Keratinocyte (primary cell): ENCODE data around the gene TMPRSS4. TPM values are rescaled to one million over a fixed set of nuclear protein-coding genes. Genes with fewer than 3 reads are reported as not detected.

Experiments
- DNase-seq: peaks from one replicate; pipeline ENCODE4 v3.0.0-alpha.2; 2011; ENCODE audit warnings: low read depth, missing footprints, low spot score
- FAIRE-seq: peaks from 2 replicates; lab custom pipeline; 2011; peaks lifted over from hg19 to GRCh38; lab: Jason Lieb, UNC
- H2AFZ ChIP-seq: 2 replicates; pipeline ENCODE4 v1.6.0; 2012; ENCODE audit warnings: low read length, control low read depth, inconsistent platforms; ENCODE audit not compliant: control insufficient read depth
- H3K27ac ChIP-seq: 2 replicates; pipeline ENCODE4 v1.5.1; 2011; ENCODE audit warnings: low read length; ENCODE audit not compliant: control insufficient read depth, insufficient read depth
- H3K27me3 ChIP-seq: 3 replicates; pipeline ENCODE4 v1.6.0; 2011; ENCODE audit warnings: low read length; ENCODE audit not compliant: control insufficient read depth, insufficient read depth; ENCODE audit errors: extremely low read depth
- H3K36me3 ChIP-seq, 2 experiments: 2 replicates in 1 of 2; 3 replicates in 1 of 2; pipeline ENCODE4 v1.5.1; 2011; ENCODE audit warnings: low read length in 2 of 2, mild to moderate bottlenecking in 1 of 2; ENCODE audit not compliant: control insufficient read depth in 2 of 2, insufficient read depth in 2 of 2; ENCODE audit errors: extremely low read depth in 1 of 2
- H3K4me1 ChIP-seq: 3 replicates; pipeline ENCODE4 v1.5.1; 2011; ENCODE audit warnings: low read length; ENCODE audit not compliant: control insufficient read depth, insufficient read depth; ENCODE audit errors: extremely low read depth
- H3K4me2 ChIP-seq: 3 replicates; pipeline ENCODE4 v1.6.0; 2011; ENCODE audit warnings: low read depth, low read length; ENCODE audit not compliant: control insufficient read depth, insufficient read depth; ENCODE audit errors: extremely low read depth
- H3K4me3 ChIP-seq, 3 experiments: fragments of 200-600 bp in 1 of 3; sonication (generic) in 1 of 3; 2 replicates in 2 of 3; 3 replicates in 1 of 3; pipeline ENCODE4 v1.5.1; 2011 to 2016; ENCODE audit warnings: low read length in 3 of 3, mild to moderate bottlenecking in 3 of 3, control low read depth in 2 of 3, inconsistent platforms in 1 of 3, low read depth in 1 of 3, mixed read lengths in 1 of 3, mixed run types in 1 of 3, moderate library complexity in 1 of 3; ENCODE audit not compliant: control insufficient read depth in 2 of 3, insufficient read depth in 2 of 3; ENCODE audit errors: extremely low read depth in 1 of 3
- H3K79me2 ChIP-seq: 2 replicates; pipeline ENCODE4 v1.6.0; 2012; ENCODE audit warnings: low read length; ENCODE audit not compliant: control insufficient read depth, insufficient read depth
- H3K9ac ChIP-seq: 3 replicates; pipeline ENCODE4 v1.6.0; 2011; ENCODE audit warnings: low read length; ENCODE audit not compliant: control insufficient read depth, insufficient read depth; ENCODE audit errors: extremely low read depth
- H3K9me1 ChIP-seq: 3 replicates; pipeline ENCODE4 v1.6.0; 2011; ENCODE audit warnings: low read length; ENCODE audit not compliant: control insufficient read depth, insufficient read depth; ENCODE audit errors: extremely low read depth
- H3K9me3 ChIP-seq: 2 replicates; pipeline ENCODE4 v1.5.1; 2012; ENCODE audit warnings: low read depth, low read length; ENCODE audit not compliant: control insufficient read depth
- H4K20me1 ChIP-seq: 3 replicates; pipeline ENCODE4 v1.6.0; 2011; ENCODE audit warnings: low read length; ENCODE audit not compliant: control insufficient read depth, insufficient read depth; ENCODE audit errors: extremely low read depth
- EZH2 ChIP-seq: IDR thresholded peaks from one replicate; pipeline ENCODE4 v1.6.1; 2012; ENCODE audit warnings: inconsistent platforms, mild to moderate bottlenecking, low read length, moderate library complexity
- dilution Hi-C: fragments of 300-500 bp; cut with MboI; formaldehyde crosslinking; loops from one replicate; pipeline ENCODE4 v1.7.0; 2020; ENCODE audit warnings: low sequenced_read_pairs; ENCODE audit not compliant: extremely low pct_ligation_motif_present
- polyA plus RNA-seq, 5 experiments: library from polyadenylated mRNA; depleted of rRNA in 3 of 5; stranded (reverse) in 3 of 5; stranded (forward) in 1 of 5; unstranded in 1 of 5; fragments of >200 nt; gene quantifications; 1 replicate in 1 of 5; 2 replicates in 3 of 5; 3 replicates in 1 of 5; pipeline versions ENCODE4 v1.2.1 to v1.2.3, GENCODE V29; 2011 to 2012; ENCODE audit warnings: missing spikeins in 2 of 5, low read depth in 1 of 5, low replicate concordance in 1 of 5
- TF ChIP-seq, protein P1 (sequence below), 3 experiments: IDR thresholded peaks in 1 of 3; conservative IDR thresholded peaks in 1 of 3; optimal IDR thresholded peaks in 1 of 3; 2 replicates in 2 of 3; 3 replicates in 1 of 3; pipeline versions ENCODE3 to v1.5.1; 2011; ENCODE audit warnings: low read length in 3 of 3, mild to moderate bottlenecking in 3 of 3, moderate library complexity in 2 of 3, control low read depth in 1 of 3, inconsistent platforms in 1 of 3; ENCODE audit not compliant: insufficient read depth in 2 of 3; ENCODE audit errors: extremely low read depth in 1 of 3

The TMPRSS4 gene
- polyA plus RNA-seq, 1 donor (not counting 4 experiments of a cell fraction or from before 2014, with no cell fraction given) = 1.2 TPM

DNA sequence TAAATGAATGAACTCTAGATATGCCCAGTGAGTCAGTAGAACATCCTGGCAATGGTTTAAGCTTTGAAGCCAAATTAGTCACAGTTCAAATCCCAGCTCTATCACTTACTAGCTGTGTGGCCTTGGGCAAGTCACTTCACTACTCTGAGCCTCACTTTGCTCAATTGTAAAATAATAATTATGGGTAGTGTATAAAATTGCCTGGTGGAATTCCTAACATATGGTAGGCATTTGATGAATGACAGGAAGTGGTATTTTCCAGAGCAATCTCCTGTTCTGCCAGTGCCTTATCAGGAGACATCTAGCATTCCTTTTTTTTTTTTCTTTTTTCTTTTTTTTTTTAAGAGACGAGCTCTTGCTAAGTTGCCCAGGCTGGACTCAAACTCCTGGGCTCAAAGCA lies 62.7 kb downstream of the TMPRSS4 start:
- DNase-seq = no peak
- no peaks in the 10 kb centered on the region for H3K9me3 ChIP-seq
- H3K27me3 ChIP-seq = peaks cover 4% of the 10 kb centered on the region
- H3K9ac ChIP-seq = no peak overlapping the region
- no peaks in the 10 kb centered on the region for H4K20me1 ChIP-seq
- peak; percentile 13 for FAIRE-seq
- H3K9me1 ChIP-seq = no peaks in the 10 kb centered on the region
- peaks cover 21% of the 10 kb centered on the region for H3K4me1 ChIP-seq
- H2AFZ ChIP-seq = no peak overlapping the region
- no peak for TF ChIP-seq EZH2
- TF ChIP-seq, protein P1, sequence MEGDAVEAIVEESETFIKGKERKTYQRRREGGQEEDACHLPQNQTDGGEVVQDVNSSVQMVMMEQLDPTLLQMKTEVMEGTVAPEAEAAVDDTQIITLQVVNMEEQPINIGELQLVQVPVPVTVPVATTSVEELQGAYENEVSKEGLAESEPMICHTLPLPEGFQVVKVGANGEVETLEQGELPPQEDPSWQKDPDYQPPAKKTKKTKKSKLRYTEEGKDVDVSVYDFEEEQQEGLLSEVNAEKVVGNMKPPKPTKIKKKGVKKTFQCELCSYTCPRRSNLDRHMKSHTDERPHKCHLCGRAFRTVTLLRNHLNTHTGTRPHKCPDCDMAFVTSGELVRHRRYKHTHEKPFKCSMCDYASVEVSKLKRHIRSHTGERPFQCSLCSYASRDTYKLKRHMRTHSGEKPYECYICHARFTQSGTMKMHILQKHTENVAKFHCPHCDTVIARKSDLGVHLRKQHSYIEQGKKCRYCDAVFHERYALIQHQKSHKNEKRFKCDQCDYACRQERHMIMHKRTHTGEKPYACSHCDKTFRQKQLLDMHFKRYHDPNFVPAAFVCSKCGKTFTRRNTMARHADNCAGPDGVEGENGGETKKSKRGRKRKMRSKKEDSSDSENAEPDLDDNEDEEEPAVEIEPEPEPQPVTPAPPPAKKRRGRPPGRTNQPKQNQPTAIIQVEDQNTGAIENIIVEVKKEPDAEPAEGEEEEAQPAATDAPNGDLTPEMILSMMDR (optimal IDR thresholded peaks at IDR 0.05 in 1 of 3, IDR thresholded peaks at IDR 0.05 in 1 of 3, conservative IDR thresholded peaks at IDR 0.05 in 1 of 3; ENCODE audit: extremely low read depth in 1 of 3, insufficient read depth in 2 of 3, low read length in 3 of 3) = no peak
- no peak overlapping the region for H3K4me2 ChIP-seq
- H3K36me3 ChIP-seq = no peaks in the 10 kb centered on the region
- no peak overlapping the region for H3K27ac ChIP-seq
- dilution Hi-C loops = no loop called here
- H3K79me2 ChIP-seq = no peaks in the 10 kb centered on the region
- H3K4me3 ChIP-seq = no peak overlapping the region

DNA sequence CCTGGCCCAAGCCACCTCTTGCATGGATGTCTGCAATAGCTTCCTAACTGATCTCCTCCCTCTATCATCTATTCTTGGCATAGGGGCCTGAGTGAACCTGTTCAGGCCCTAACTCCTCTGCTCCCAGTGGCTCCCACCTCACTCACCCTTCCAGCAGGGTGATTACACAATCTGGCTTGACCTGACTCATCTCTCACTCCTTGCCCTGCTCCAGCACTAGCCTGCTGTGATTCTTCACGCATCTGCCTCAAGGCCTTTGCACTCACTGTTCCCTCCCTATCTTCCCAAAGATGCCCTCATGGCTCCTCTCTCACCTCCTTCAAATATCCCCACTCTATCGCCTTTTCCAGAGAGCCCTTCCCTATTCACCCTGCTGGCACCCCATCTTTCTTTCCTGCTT lies 65.2 kb downstream of the TMPRSS4 start:
- dilution Hi-C loops = no loop called here
- H3K9me3 ChIP-seq = no peaks in the 10 kb centered on the region
- H3K27ac ChIP-seq = no peak overlapping the region
- H2AFZ ChIP-seq = no peak overlapping the region
- no peak for DNase-seq
- H3K4me3 ChIP-seq = no peak overlapping the region
- TF ChIP-seq, protein P1 (optimal IDR thresholded peaks at IDR 0.05 in 1 of 3, IDR thresholded peaks at IDR 0.05 in 1 of 3, conservative IDR thresholded peaks at IDR 0.05 in 1 of 3; ENCODE audit: extremely low read depth in 1 of 3, insufficient read depth in 2 of 3, low read length in 3 of 3) = no peak
- no peak for TF ChIP-seq EZH2
- peak; percentile 89 for FAIRE-seq
- no peaks in the 10 kb centered on the region for H4K20me1 ChIP-seq
- peaks cover 21% of the 10 kb centered on the region for H3K4me1 ChIP-seq
- no peaks in the 10 kb centered on the region for H3K79me2 ChIP-seq
- no peaks in the 10 kb centered on the region for H3K36me3 ChIP-seq
- no peaks in the 10 kb centered on the region for H3K9me1 ChIP-seq
- no peaks in the 10 kb centered on the region for H3K27me3 ChIP-seq
- H3K9ac ChIP-seq = no peak overlapping the region
- H3K4me2 ChIP-seq = no peak overlapping the region
